PC-3 (cell line): ENCODE results near the gene ANKRD13C.

Experiments
- CTCF ChIP-seq: fragments of 300-600 bp; sonication (generic); conservative IDR thresholded peaks from 2 replicates; pipeline ENCODE4 v1.5.1; 2017; ENCODE audit warnings: antibody characterized with exemption, low read depth, mild to moderate bottlenecking, low read length
- EZH2 ChIP-seq: fragments of 300-600 bp; sonication (generic); IDR thresholded peaks from one replicate; pipeline ENCODE4 v1.6.1; 2017; ENCODE audit warnings: antibody characterized with exemption, mild to moderate bottlenecking, low read length; ENCODE audit not compliant: unreplicated experiment

GRCh38 chr1:70361727-70362398, 7.3 kb upstream of the ANKRD13C start:
- TF ChIP-seq CTCF (no peak), EZH2 (no peak)
